SU-DHL-6 (cell line): ENCODE results near the gene VSIG8.

ENCODE experiments used
- H2AFZ ChIP-seq: fragments of 200-600 bp; sonication (generic); 2 replicates; pipeline ENCODE4 v1.6.1; 2014; ENCODE audit warnings: low read depth, mild to moderate bottlenecking, moderate library complexity, mixed read lengths, antibody characterized with exemption, low read length; ENCODE audit not compliant: severe bottlenecking
- H3F3A ChIP-seq: fragments of 200-600 bp; shearing (Covaris generic); 2 replicates; pipeline ENCODE4 v1.6.0; 2016; ENCODE audit warnings: antibody characterized with exemption, mild to moderate bottlenecking; ENCODE audit not compliant: insufficient read depth
- H3K27ac ChIP-seq: fragments of 200-600 bp; sonication (generic); 2 replicates; pipeline ENCODE4 v1.5.1; 2016; ENCODE audit warnings: low read depth, mild to moderate bottlenecking, low read length, moderate library complexity, mixed read lengths
- H3K27me3 ChIP-seq: fragments of 200-600 bp; sonication (generic), shearing (Covaris generic); 2 replicates; pipeline ENCODE4 v1.6.0; 2014; ENCODE audit warnings: mild to moderate bottlenecking, low read length
- H3K36me3 ChIP-seq: fragments of 200-600 bp; sonication (generic); 2 replicates; pipeline ENCODE4 v1.6.1; 2014; ENCODE audit warnings: mild to moderate bottlenecking, low read length, mixed read lengths
- H3K4me2 ChIP-seq: fragments of 300-600, 200-600 bp; shearing (Covaris generic), sonication (generic); 2 replicates; pipeline ENCODE4 v1.6.0; 2014; ENCODE audit warnings: low read length, low read depth, mild to moderate bottlenecking; ENCODE audit not compliant: poor library complexity, severe bottlenecking
- H3K4me3 ChIP-seq: fragments of 200-600 bp; sonication (generic); 2 replicates; pipeline ENCODE4 v1.5.1; 2014; ENCODE audit warnings: antibody characterized with exemption, low read length, mild to moderate bottlenecking, mixed read lengths; ENCODE audit not compliant: insufficient read depth, poor library complexity, severe bottlenecking
- H3K79me2 ChIP-seq: fragments of 200-600 bp; sonication (generic); 2 replicates; pipeline ENCODE4 v1.6.1; 2014; ENCODE audit warnings: mild to moderate bottlenecking, low read length, moderate library complexity; ENCODE audit not compliant: insufficient read depth
- H3K9ac ChIP-seq: fragments of 200-600 bp; sonication (generic); 2 replicates; pipeline ENCODE4 v1.7.0; 2014; ENCODE audit warnings: mild to moderate bottlenecking, low read length
- H3K9me2 ChIP-seq: fragments of 200-600 bp; sonication (generic); replicated peaks from 2 replicates; pipeline ENCODE4 v1.6.1; 2014; ENCODE audit warnings: low read length; ENCODE audit not compliant: insufficient read depth
- H3K9me3 ChIP-seq: fragments of 200-600 bp; sonication (generic); 2 replicates; pipeline ENCODE4 v1.6.1; 2014; ENCODE audit warnings: low read length, mixed read lengths; ENCODE audit not compliant: insufficient read depth
- H4K20me1 ChIP-seq: fragments of 200-600 bp; sonication (generic); 2 replicates; pipeline ENCODE4 v1.6.1; 2014; ENCODE audit warnings: low read depth, mild to moderate bottlenecking, antibody characterized with exemption, low read length, moderate library complexity, mixed read lengths
- CTCF ChIP-seq: fragments of 200-600 bp; sonication (generic); IDR thresholded peaks from one replicate; pipeline ENCODE4 v1.5.1; 2017; ENCODE audit warnings: antibody characterized with exemption, mild to moderate bottlenecking, low read length, moderate library complexity; ENCODE audit not compliant: insufficient read depth, poor library complexity, severe bottlenecking
- EZH2phosphoT487 ChIP-seq: fragments of 200-600 bp; sonication (generic), shearing (Covaris generic); conservative IDR thresholded peaks from 2 replicates; pipeline ENCODE4 v1.6.1; 2018; ENCODE audit warnings: mild to moderate bottlenecking, antibody characterized with exemption, low read length, moderate library complexity, mixed read lengths

The VSIG8 gene

GRCh38 chr1:159867664-159868026 lies 5.2 kb upstream of the VSIG8 start:
- Histone ChIP-seq H3K4me2 (no peak overlapping the region), H3K9ac (no peak overlapping the region), H3K36me3 (no peaks in the 10 kb centered on the region), H4K20me1 (no peaks in the 10 kb centered on the region), H3K79me2 (no peaks in the 10 kb centered on the region), H3F3A (no peaks in the 10 kb centered on the region), H3K27ac (no peak overlapping the region), H3K9me3 (no peaks in the 10 kb centered on the region), H2AFZ (no peak overlapping the region), H3K27me3 (no peaks in the 10 kb centered on the region), H3K9me2 (no peaks in the 10 kb centered on the region), H3K4me3 (no peak overlapping the region)
- no peak for TF ChIP-seq EZH2phosphoT487
- TF ChIP-seq CTCF: no peak

- Histone ChIP-seq H3K79me2 (no peaks in the 10 kb centered on the region), H2AFZ (no peak overlapping the region), H3K4me3 (no peak overlapping the region), H4K20me1 (no peaks in the 10 kb centered on the region), H3F3A (no peaks in the 10 kb centered on the region), H3K27me3 (no peaks in the 10 kb centered on the region), H3K4me2 (no peak overlapping the region), H3K9me3 (no peaks in the 10 kb centered on the region), H3K9ac (no peak overlapping the region), H3K36me3 (no peaks in the 10 kb centered on the region), H3K27ac (no peak overlapping the region), H3K9me2 (no peaks in the 10 kb centered on the region)
- no peak for TF ChIP-seq EZH2phosphoT487
- no peak for TF ChIP-seq CTCF
Measured at GRCh38 chr1:159866905-159867663, 4.6 kb upstream of the VSIG8 start.

GRCh38 chr1:159866066-159866465 lies 3.6 kb upstream of the VSIG8 start:
- no peak overlapping the region for H3K4me3 ChIP-seq
- H3K9me2 ChIP-seq: no peaks in the 10 kb centered on the region
- no peaks in the 10 kb centered on the region for H3K79me2 ChIP-seq
- no peak overlapping the region for H3K4me2 ChIP-seq
- H3K27ac ChIP-seq: no peak overlapping the region
- no peak overlapping the region for H2AFZ ChIP-seq
- no peak overlapping the region for H3K9ac ChIP-seq
- TF ChIP-seq EZH2phosphoT487: no peak
- no peak for TF ChIP-seq CTCF
- H3K36me3 ChIP-seq: no peaks in the 10 kb centered on the region
- H3K9me3 ChIP-seq: no peaks in the 10 kb centered on the region
- no peaks in the 10 kb centered on the region for H3K27me3 ChIP-seq
- H4K20me1 ChIP-seq: no peaks in the 10 kb centered on the region
- no peaks in the 10 kb centered on the region for H3F3A ChIP-seq
